GM12878 (cell line): ENCODE data around the gene SHROOM1. TPM values are rescaled to one million over a fixed set of nuclear protein-coding genes. Genes with fewer than 3 reads are reported as not detected.

Source experiments
- ATAC-seq: fragments of 200-7000 bp; cut with Tn5 transposase; 3 replicates; pipeline ENCODE4 v1.9.1; 2020; ENCODE audit warnings: mild to moderate bottlenecking, moderate library complexity
- BruUV-seq: library from RNA; stranded (reverse); fragments of 400-500 nt; replicated peaks from 2 replicates; lab custom pipeline; 2021; lab: Mats Ljungman, UMichigan
- CTCF ChIA-PET: fragments of 300-600 bp; sonication (Branson Sonifier 250); formaldehyde crosslinking; extraction: SDS; loops from one replicate; lab custom pipeline; 2021; ENCODE audit warnings: inconsistent platforms; lab: Yijun Ruan, JAX
- POLR2A ChIA-PET: fragments of 350-600 bp; formaldehyde crosslinking; extraction: SDS; loops from one replicate; lab custom pipeline; 2021; ENCODE audit warnings: inconsistent platforms; lab: Charles Lee
- RAD21 ChIA-PET: fragments of 300-600 bp; sonication (Branson Sonifier 250); formaldehyde crosslinking; loops from one replicate; lab custom pipeline; 2023; ENCODE audit warnings: antibody characterized with exemption; ENCODE audit not compliant: unreplicated experiment; lab: Charles Lee
- SMC1A ChIA-PET: fragments of 300-600 bp; sonication (Branson Sonifier 250); formaldehyde crosslinking; loops from one replicate; lab custom pipeline; 2023; ENCODE audit not compliant: unreplicated experiment, uncharacterized antibody; lab: Charles Lee
- DNase-seq: peaks from one replicate; pipeline ENCODE4 v3.0.0-alpha.2; 2011; ENCODE audit warnings: low read depth, low spot score
- FAIRE-seq: peaks from 3 replicates; lab custom pipeline; 2011; peaks lifted over from hg19 to GRCh38; lab: Jason Lieb, UNC
- H2AFZ ChIP-seq: 2 replicates; pipeline ENCODE4 v1.6.0; 2011; ENCODE audit warnings: low read depth, low read length, control low read depth; ENCODE audit not compliant: control insufficient read depth
- H3K27ac ChIP-seq: 2 replicates; pipeline ENCODE4 v1.5.1; 2011; ENCODE audit warnings: control low read depth; ENCODE audit not compliant: control insufficient read depth, insufficient read depth
- H3K27me3 ChIP-seq, 2 experiments: replicated peaks in 1 of 2; 2 replicates each; pipeline versions ENCODE4 v1.6.0 to v1.6.1; 2011; ENCODE audit warnings: low read length in 1 of 2; ENCODE audit not compliant: control insufficient read depth in 2 of 2, insufficient read depth in 2 of 2
- H3K36me3 ChIP-seq, 2 experiments: 2 replicates each; pipeline ENCODE4 v1.5.1; 2011; ENCODE audit warnings: low read length in 1 of 2; ENCODE audit not compliant: control insufficient read depth in 2 of 2, insufficient read depth in 2 of 2
- H3K4me1 ChIP-seq: 2 replicates; pipeline ENCODE4 v1.6.1; 2011; ENCODE audit warnings: mild to moderate bottlenecking, low read length, moderate library complexity, mixed read lengths; ENCODE audit not compliant: control insufficient read depth, insufficient read depth
- H3K4me2 ChIP-seq: 2 replicates; pipeline ENCODE4 v1.6.0; 2011; ENCODE audit warnings: control low read depth; ENCODE audit not compliant: control insufficient read depth, insufficient read depth
- H3K4me3 ChIP-seq: fragments of 200-600 bp; sonication (generic); 2 replicates; pipeline ENCODE4 v1.5.1; 2016
- H3K79me2 ChIP-seq: 2 replicates; pipeline ENCODE4 v1.6.0; 2011; ENCODE audit warnings: low read length; ENCODE audit not compliant: control insufficient read depth, insufficient read depth
- H3K9ac ChIP-seq: 2 replicates; pipeline ENCODE4 v1.8.0; 2011; ENCODE audit warnings: low read length, control low read depth, mixed read lengths; ENCODE audit not compliant: control insufficient read depth, insufficient read depth
- H3K9me3 ChIP-seq: replicated peaks from 3 replicates; pipeline ENCODE4 v1.5.1; 2011; ENCODE audit warnings: mild to moderate bottlenecking, low read length; ENCODE audit not compliant: control insufficient read depth, insufficient read depth
- H4K20me1 ChIP-seq: 2 replicates; pipeline ENCODE4 v1.6.0; 2011; ENCODE audit not compliant: control insufficient read depth, insufficient read depth
- BACH1 ChIP-seq: fragments of 450-650 bp; IDR thresholded peaks from 2 replicates; pipeline ENCODE4 v1.6.1; 2017; ENCODE audit warnings: mild to moderate bottlenecking, borderline replicate concordance
- CBX5 ChIP-seq: sonication (generic); IDR thresholded peaks from 2 replicates; pipeline ENCODE4 v1.6.1; 2016; ENCODE audit warnings: low read depth, moderate library complexity, mild to moderate bottlenecking, inconsistent platforms
- EP300 ChIP-seq, 2 experiments: fragments of 150-350 bp in 1 of 2; IDR thresholded peaks; 2 replicates each; pipeline ENCODE4 v1.6.1; 2011 to 2012; ENCODE audit warnings: low read depth in 2 of 2, low read length in 2 of 2, borderline replicate concordance in 1 of 2, improper control_type of control experiment in 1 of 2, inconsistent platforms in 1 of 2; ENCODE audit not compliant: control insufficient read depth in 1 of 2
- KDM1A ChIP-seq: fragments of 200-600 bp; sonication (generic); IDR thresholded peaks from 2 replicates; pipeline ENCODE4 v1.6.1; 2016; ENCODE audit warnings: borderline replicate concordance
- MYB ChIP-seq: fragments of 150-350 bp; IDR thresholded peaks from 2 replicates; pipeline ENCODE4 v1.6.1; 2014; ENCODE audit warnings: mild to moderate bottlenecking, low read depth, low read length, borderline replicate concordance
- MYC ChIP-seq: IDR thresholded peaks from 2 replicates; pipeline ENCODE4 v1.6.1; 2011; ENCODE audit warnings: mild to moderate bottlenecking, low read length, moderate library complexity, inconsistent platforms; ENCODE audit not compliant: insufficient read depth, insufficient replicate concordance, insufficient read length, severe bottlenecking
- NFIC ChIP-seq: IDR thresholded peaks from 2 replicates; pipeline ENCODE4 v1.6.1; 2012; ENCODE audit warnings: low read depth, mild to moderate bottlenecking, inconsistent platforms, low read length, moderate library complexity
- POLR2AphosphoS5 ChIP-seq: IDR thresholded peaks from 2 replicates; pipeline ENCODE4 v1.6.1; 2011; ENCODE audit warnings: mild to moderate bottlenecking, low read length, inconsistent platforms
- RAD21 ChIP-seq: IDR thresholded peaks from 2 replicates; pipeline ENCODE4 v1.6.1; 2011; ENCODE audit warnings: mild to moderate bottlenecking, low read depth, low read length, moderate library complexity; ENCODE audit not compliant: insufficient read depth
- USF1 ChIP-seq: IDR thresholded peaks from 2 replicates; pipeline ENCODE4 v1.6.1; 2011; ENCODE audit warnings: borderline replicate concordance, low read depth, mild to moderate bottlenecking, moderate library complexity, mixed read lengths, low read length; ENCODE audit not compliant: insufficient read depth; ENCODE audit errors: extremely low read length
- ZNF687 ChIP-seq: fragments of 450-650 bp; IDR thresholded peaks from 2 replicates; pipeline ENCODE4 v1.6.1; 2017; ENCODE audit warnings: mild to moderate bottlenecking, moderate library complexity
- ZZZ3 ChIP-seq: IDR thresholded peaks from 2 replicates; pipeline ENCODE4 v1.6.1; 2011; ENCODE audit warnings: low read depth; ENCODE audit not compliant: control insufficient read depth, insufficient read length
- WGBS: methylation state at CpG from one replicate; pipeline ENCODE4 v1.1.6; 2016; ENCODE audit warnings: low lambda C conversion rate; ENCODE audit not compliant: insufficient replicate concordance, insufficient coverage; ENCODE audit errors: missing lambda C conversion rate; 5-methylcytosine and 5-hydroxymethylcytosine counted together
- in situ Hi-C: fragments of 300-500 bp; cut with MboI; formaldehyde crosslinking; loops from 9 replicates; pipeline ENCODE4 v1.14.3; 2018; ENCODE audit warnings: mixed read lengths
- intact Hi-C: fragments of 100-400 bp; cut with micrococcal nuclease; formaldehyde crosslinking; loops from one replicate; pipeline ENCODE4 v1.14.2; 2022; ENCODE audit not compliant: unreplicated experiment
- polyA plus RNA-seq, 11 experiments: library from polyadenylated mRNA; depleted of rRNA in 4 of 11; unstranded in 6 of 11; stranded (reverse) in 5 of 11; fragments of >200 nt; fragmentation: Nextera tagmentation in 4 of 11; fragmentation: Illumina TruSeq in 1 of 11; extraction: Ambion mirVana in 4 of 11; extraction: Trizol in 1 of 11; gene quantifications; 1 replicate in 1 of 11; 2 replicates in 10 of 11; pipeline versions ENCODE4 v1.2.1 to v1.2.3, GENCODE V29; 2011 to 2016; ENCODE audit warnings: inconsistent platforms in 2 of 11, missing spikeins in 2 of 11, low read depth in 1 of 11
- total RNA-seq, 4 experiments: library from RNA; depleted of rRNA in 3 of 4; stranded (reverse); fragments of >200 nt in 3 of 4; fragmentation: Illumina TruSeq in 1 of 4; extraction: Trizol in 1 of 4; gene quantifications; 2 replicates each; pipeline versions ENCODE4 v1.2.1 to v1.2.3, GENCODE V29; 2013 to 2021
- TF ChIP-seq, protein P1 (sequence below): fragments of 450-650 bp; IDR thresholded peaks from 2 replicates; pipeline ENCODE4 v1.6.1; 2016; ENCODE audit warnings: mild to moderate bottlenecking
- TF ChIP-seq, protein P2 (sequence below): IDR thresholded peaks from 2 replicates; pipeline ENCODE4 v1.6.1; 2011; ENCODE audit warnings: low read depth, low read length, improper control_type of control experiment, borderline replicate concordance

The SHROOM1 gene
- total and polyA plus RNA-seq, 10 of the 15 experiments (the other 5 are each of a cell fraction or from before 2014, with no cell fraction given) = 0.05 to 3.9 (median 1.3) TPM

- SMC1A ChIA-PET = interaction anchor here (0.6 to 2.1 kb wide), 11 partner anchors 10 to 451 kb away, joined by 3 to 7 read pairs (median 4); partner anchors contain the start of gene SHROOM1
- Histone ChIP-seq H3K36me3 (peaks cover 1 to 13% of the 10 kb centered on the region in 2 experiments; a peak in 3 of 4 replicates), H4K20me1 (no peaks in the 10 kb centered on the region), H2AFZ (peak within 1 kb of the TSS; percentile 82), H3K27ac (peak within 1 kb of the TSS; percentile 78), H3K4me2 (peak within 1 kb of the TSS; percentile 78), H3K9ac (peak within 1 kb of the TSS; percentile 92), H3K9me3 (no peaks in the 10 kb centered on the region), H3K4me1 (peaks cover 3% of the 10 kb centered on the region), H3K79me2 (peaks cover 19% of the 10 kb centered on the region), H3K27me3 (no peaks in the 10 kb centered on the region), H3K4me3 (peak within 1 kb of the TSS; percentile 85)
- DNase-seq (peak; percentile 98), FAIRE-seq (peak; percentile 98), ATAC-seq (peak; percentile 99)
- under 1% methylated on average over 55 of the region's 55 CpGs for WGBS
- POLR2A ChIA-PET = interaction anchor here (0.7 to 1.3 kb wide), 6 partner anchors 11 to 225 kb away, joined by 3 to 4 read pairs (median 3); partner anchors contain the start of genes HSPA4 and SHROOM1
- in situ Hi-C loops (no loop called here), intact Hi-C loops (loop anchor here (2.0 to 5.0 kb wide), 2 partner anchors 36 to 204 kb away; partner anchors contain the start of gene SHROOM1)
- no TSS peak for BruUV-seq
- RAD21 ChIA-PET = interaction anchor here (0.6 to 1.2 kb wide), 5 partner anchors 17 to 480 kb away, joined by 3 to 4 read pairs (median 3); no protein-coding TSS in a partner anchor
- CTCF ChIA-PET = interaction anchor here (0.7 to 7.2 kb wide), 10 partner anchors 17 to 687 kb away, joined by 3 to 46 read pairs (median 4); partner anchors contain the start of gene SHROOM1
- no peak for TF ChIP-seq MYB
- TF ChIP-seq CBX5 = no peak
- no peak for TF ChIP-seq KDM1A
- no peak for TF ChIP-seq EP300 (IDR thresholded peaks at IDR 0.05; ENCODE audit: borderline replicate concordance in 1 of 2, control insufficient read depth in 1 of 2, low read depth in 2 of 2, low read length in 2 of 2)
- no peak for TF ChIP-seq ZZZ3
- TF ChIP-seq, protein P1, sequence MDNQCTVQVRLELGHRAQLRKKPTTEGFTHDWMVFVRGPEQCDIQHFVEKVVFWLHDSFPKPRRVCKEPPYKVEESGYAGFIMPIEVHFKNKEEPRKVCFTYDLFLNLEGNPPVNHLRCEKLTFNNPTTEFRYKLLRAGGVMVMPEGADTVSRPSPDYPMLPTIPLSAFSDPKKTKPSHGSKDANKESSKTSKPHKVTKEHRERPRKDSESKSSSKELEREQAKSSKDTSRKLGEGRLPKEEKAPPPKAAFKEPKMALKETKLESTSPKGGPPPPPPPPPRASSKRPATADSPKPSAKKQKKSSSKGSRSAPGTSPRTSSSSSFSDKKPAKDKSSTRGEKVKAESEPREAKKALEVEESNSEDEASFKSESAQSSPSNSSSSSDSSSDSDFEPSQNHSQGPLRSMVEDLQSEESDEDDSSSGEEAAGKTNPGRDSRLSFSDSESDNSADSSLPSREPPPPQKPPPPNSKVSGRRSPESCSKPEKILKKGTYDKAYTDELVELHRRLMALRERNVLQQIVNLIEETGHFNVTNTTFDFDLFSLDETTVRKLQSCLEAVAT = no peak
- TF ChIP-seq NFIC = no peak
- peak; percentile 95 for TF ChIP-seq POLR2AphosphoS5
- no peak; the same call in 1 of the 2 replicates for TF ChIP-seq ZNF687
- TF ChIP-seq USF1 = no peak
- TF ChIP-seq, protein P2, sequence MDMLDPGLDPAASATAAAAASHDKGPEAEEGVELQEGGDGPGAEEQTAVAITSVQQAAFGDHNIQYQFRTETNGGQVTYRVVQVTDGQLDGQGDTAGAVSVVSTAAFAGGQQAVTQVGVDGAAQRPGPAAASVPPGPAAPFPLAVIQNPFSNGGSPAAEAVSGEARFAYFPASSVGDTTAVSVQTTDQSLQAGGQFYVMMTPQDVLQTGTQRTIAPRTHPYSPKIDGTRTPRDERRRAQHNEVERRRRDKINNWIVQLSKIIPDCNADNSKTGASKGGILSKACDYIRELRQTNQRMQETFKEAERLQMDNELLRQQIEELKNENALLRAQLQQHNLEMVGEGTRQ = no peak
- no peak for TF ChIP-seq RAD21
- peak; percentile 76 for TF ChIP-seq BACH1
- no peak for TF ChIP-seq MYC
Measured at GRCh38 chr5:132866342-132867045, 36.0 kb upstream of the SHROOM1 start, which contains the start of the genes GDF9 and UQCRQ. TSS of gene GDF9 (minus strand) at chr5:132866469. CDS start at chr5:132864533, 1,936 bp downstream. TSS of gene UQCRQ (plus strand) at chr5:132866642. CDS start at chr5:132866882, 240 bp downstream.
